Measurements from ENCODE around the gene SRSF9.
A peak's percentile ranks its signal among the peaks of the same experiment; 100 is the strongest.
"Not testable (repeated sequence)": the region's sequence is repeated elsewhere in the genome, so short reads cannot be mapped to it uniquely, and the experiment has no call there.

Gene SRSF9

GRCh38 chr12:120446844-120447178 lies 22.7 kb downstream of the SRSF9 start:
- DNase-seq = not testable (repeated sequence)

GRCh38 chr12:120445911-120446843 lies 23.4 kb downstream of the SRSF9 start, which contains the start of the genes GATC and TRIAP1:
TSS of gene GATC (plus strand) at chr12:120446444. CDS start at chr12:120446481, 37 bp downstream.
TSS of gene TRIAP1 (minus strand) at chr12:120446384. CDS start at chr12:120446372, 12 bp downstream.
- DNase-seq = peak; percentile 88

- DNase-seq = no peak
Measured at GRCh38 chr12:120444676-120445075, 24.9 kb downstream of the SRSF9 start.

GRCh38 chr12:120439646-120440247 lies 29.8 kb downstream of the SRSF9 start:
- DNase-seq = peak; percentile 74

GRCh38 chr12:120438495-120439198 lies 30.9 kb downstream of the SRSF9 start:
- no peak for DNase-seq

GRCh38 chr12:120437735-120438494 lies 31.6 kb downstream of the SRSF9 start, which contains the start of gene COX6A1:
TSS of gene COX6A1 (plus strand) at chr12:120438113. CDS start at chr12:120438127, 14 bp downstream.
- peak; percentile 99 for DNase-seq

- DNase-seq = no peak
Measured at GRCh38 chr12:120432772-120433525, 36.6 kb downstream of the SRSF9 start.

GRCh38 chr12:120429368-120429767 lies 40.2 kb downstream of the SRSF9 start:
- DNase-seq = no peak

GRCh38 chr12:120428597-120429229 lies 40.8 kb downstream of the SRSF9 start:
- no peak for DNase-seq

GRCh38 chr12:120425797-120426196 lies 43.8 kb downstream of the SRSF9 start:
- DNase-seq = no peak

- DNase-seq = no peak
Measured at GRCh38 chr12:120422892-120423456, 46.6 kb downstream of the SRSF9 start.

- DNase-seq = no peak
Measured at GRCh38 chr12:120421701-120422100, 47.8 kb downstream of the SRSF9 start.

GRCh38 chr12:120417917-120418580 lies 51.5 kb downstream of the SRSF9 start:
- no peak for DNase-seq

- DNase-seq = no peak
Measured at GRCh38 chr12:120416490-120417216, 52.9 kb downstream of the SRSF9 start.

- no peak for DNase-seq
Measured at GRCh38 chr12:120413901-120414695, 55.5 kb downstream of the SRSF9 start.

- DNase-seq = no peak
Measured at GRCh38 chr12:120412421-120412820, 57.1 kb downstream of the SRSF9 start.
